Measurements from ENCODE around the gene ZCCHC12.
"Not testable (repeated sequence)": the region's sequence is repeated elsewhere in the genome, so short reads cannot be mapped to it uniquely, and the experiment has no call there.

The ZCCHC12 gene

GRCh38 chrX:118823263-118824172, at the start of gene ZCCHC12:
Gene ZCCHC12, plus strand, starts transcription at chrX:118823824. Its CDS starts 1,421 bp downstream, at chrX:118825245.
- no peak for TF ChIP-seq ZNF274 (IDR thresholded peaks at IDR 0.05; ENCODE audit: low read depth, low read length)
- H3K4me3 ChIP-seq (ENCODE audit: low read length), result no peak within 1 kb of the TSS

GRCh38 chrX:118779581-118779980, 44.0 kb upstream of the ZCCHC12 start:
- TF ChIP-seq ZNF274 (IDR thresholded peaks at IDR 0.05; ENCODE audit: low read depth, low read length), result no peak
- H3K4me3 ChIP-seq (ENCODE audit: low read length), result no peak overlapping the region

GRCh38 chrX:118780509-118780908, 43.1 kb upstream of the ZCCHC12 start:
- no peak for TF ChIP-seq ZNF274 (IDR thresholded peaks at IDR 0.05; ENCODE audit: low read depth, low read length)

GRCh38 chrX:118780911-118781310, 42.7 kb upstream of the ZCCHC12 start:
- no peak for TF ChIP-seq ZNF274 (IDR thresholded peaks at IDR 0.05; ENCODE audit: low read depth, low read length)

More at GRCh38 chrX:118780509-118780908, 43.1 kb upstream of the ZCCHC12 start:
- no peak overlapping the region for H3K4me3 ChIP-seq (ENCODE audit: low read length)

GRCh38 chrX:118795528-118796280, 27.9 kb upstream of the ZCCHC12 start:
- no peak for TF ChIP-seq ZNF274 (IDR thresholded peaks at IDR 0.05; ENCODE audit: low read depth, low read length)
- H3K4me3 ChIP-seq (ENCODE audit: low read length), result no peak overlapping the region

More at GRCh38 chrX:118780911-118781310, 42.7 kb upstream of the ZCCHC12 start:
- no peak overlapping the region for H3K4me3 ChIP-seq (ENCODE audit: low read length)

GRCh38 chrX:118802857-118803256, 20.8 kb upstream of the ZCCHC12 start:
- TF ChIP-seq ZNF274 (IDR thresholded peaks at IDR 0.05; ENCODE audit: low read depth, low read length), result no peak
- no peak overlapping the region for H3K4me3 ChIP-seq (ENCODE audit: low read length)

GRCh38 chrX:118807151-118808017, 16.2 kb upstream of the ZCCHC12 start:
- no peak overlapping the region for H3K4me3 ChIP-seq (ENCODE audit: low read length)
- no peak for TF ChIP-seq ZNF274 (IDR thresholded peaks at IDR 0.05; ENCODE audit: low read depth, low read length)

GRCh38 chrX:118817257-118817656, 6.4 kb upstream of the ZCCHC12 start:
- H3K4me3 ChIP-seq (ENCODE audit: low read length), result not testable (repeated sequence)

GRCh38 chrX:118824173-118824730, 628 bp downstream of the ZCCHC12 start:
- no peak for TF ChIP-seq ZNF274 (IDR thresholded peaks at IDR 0.05; ENCODE audit: low read depth, low read length)
- no peak overlapping the region for H3K4me3 ChIP-seq (ENCODE audit: low read length)

GRCh38 chrX:118825227-118825626, 1.6 kb downstream of the ZCCHC12 start:
- TF ChIP-seq ZNF274 (IDR thresholded peaks at IDR 0.05; ENCODE audit: low read depth, low read length), result no peak
- H3K4me3 ChIP-seq (ENCODE audit: low read length), result no peak overlapping the region

GRCh38 chrX:118839334-118839958, 15.8 kb downstream of the ZCCHC12 start:
- peak overlapping the region; percentile 22; the same call in 1 of the 2 replicates for H3K4me3 ChIP-seq (ENCODE audit: low read length)

GRCh38 chrX:118847676-118848075, 24.1 kb downstream of the ZCCHC12 start:
- TF ChIP-seq ZNF274 (IDR thresholded peaks at IDR 0.05; ENCODE audit: low read depth, low read length), result no peak

More at GRCh38 chrX:118839334-118839958, 15.8 kb downstream of the ZCCHC12 start:
- no peak for TF ChIP-seq ZNF274 (IDR thresholded peaks at IDR 0.05; ENCODE audit: low read depth, low read length)

GRCh38 chrX:118853596-118853995, 30.0 kb downstream of the ZCCHC12 start:
- TF ChIP-seq ZNF274 (IDR thresholded peaks at IDR 0.05; ENCODE audit: low read depth, low read length), result no peak
- no peak overlapping the region for H3K4me3 ChIP-seq (ENCODE audit: low read length)

More at GRCh38 chrX:118847676-118848075, 24.1 kb downstream of the ZCCHC12 start:
- H3K4me3 ChIP-seq (ENCODE audit: low read length), result no peak overlapping the region

Measured in GM08714 (cell line).